ENCODE results near the gene FRMD7.
"Not testable (repeated sequence)": the region's sequence is repeated elsewhere in the genome, so short reads cannot be mapped to it uniquely, and the experiment has no call there.

The FRMD7 gene

GRCh38 chrX:132093239-132093860, 34.5 kb downstream of the FRMD7 start:
- DNase-seq (ENCODE audit: low read depth), result no peak

DNA sequence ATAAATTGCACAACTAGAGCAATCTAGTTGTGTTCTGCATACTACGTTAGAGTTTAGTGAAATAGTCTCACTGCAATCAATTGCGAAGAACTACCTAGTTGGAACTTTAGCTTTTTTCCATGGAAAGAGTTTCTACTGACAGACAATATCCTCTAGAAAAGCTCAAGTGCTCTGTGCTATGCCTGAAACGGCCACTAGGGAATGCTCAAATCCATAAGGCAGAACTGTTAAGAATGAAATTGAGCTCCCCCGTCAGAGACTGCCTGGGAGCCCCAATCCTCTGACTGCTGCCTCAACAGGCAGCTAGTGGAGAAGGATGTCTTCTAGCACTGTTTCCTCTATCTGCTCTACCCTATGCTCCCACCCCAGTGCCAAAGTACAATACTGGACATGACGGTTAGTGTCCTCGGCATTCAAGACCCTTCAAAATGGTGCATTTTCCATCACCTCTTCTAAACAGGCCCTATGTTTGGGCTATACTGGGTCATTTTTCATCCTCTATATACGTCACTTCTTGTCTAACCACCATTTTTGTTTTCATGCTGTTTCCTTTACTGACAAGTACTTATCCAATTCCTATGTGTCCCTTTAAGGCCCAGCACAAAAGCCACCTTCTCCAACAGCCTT, 35.3 kb downstream of the FRMD7 start:
- DNase-seq (ENCODE audit: low read depth), result peak; percentile 28

DNA sequence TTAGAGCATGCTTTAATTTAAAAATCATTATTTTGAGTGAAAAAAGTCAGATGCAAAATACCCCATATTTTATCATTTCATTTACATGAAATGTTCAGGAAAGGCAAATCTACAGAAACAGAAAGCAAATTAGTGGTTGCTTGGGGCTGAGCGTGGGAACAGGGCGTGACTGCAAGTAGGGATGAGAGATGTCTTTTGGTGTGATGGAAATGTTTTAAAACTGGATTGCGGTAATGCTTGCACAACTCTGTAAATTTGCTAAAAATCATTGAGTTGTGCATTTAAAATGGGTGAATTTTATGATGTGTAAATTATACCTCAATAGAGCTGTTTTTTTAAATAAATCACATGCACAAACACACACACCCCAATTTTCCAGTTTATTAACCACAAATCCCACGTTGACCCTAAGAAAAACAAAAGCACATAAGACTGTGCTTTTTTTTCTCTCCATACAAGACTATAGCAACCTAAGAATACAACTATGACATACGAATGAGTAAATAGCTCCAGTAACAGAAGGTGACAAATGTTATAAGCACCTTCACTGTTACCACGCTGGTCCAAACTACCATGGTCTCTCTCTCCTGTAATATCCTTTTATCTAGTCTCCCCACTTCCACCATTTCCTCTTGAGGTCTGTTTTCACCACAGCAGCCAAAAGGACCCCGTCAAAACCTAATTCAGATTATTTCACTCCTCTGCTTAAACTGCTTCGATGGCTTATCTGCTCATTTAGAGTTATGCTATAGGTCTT, 37.2 kb downstream of the FRMD7 start:
- no peak for DNase-seq (ENCODE audit: low read depth)

- no peak for DNase-seq (ENCODE audit: low read depth)
Observed at GRCh38 chrX:132088864-132089263, 39.0 kb downstream of the FRMD7 start.

- no peak for DNase-seq (ENCODE audit: low read depth)
Observed at GRCh38 chrX:132086672-132087071, 41.1 kb downstream of the FRMD7 start.

DNA sequence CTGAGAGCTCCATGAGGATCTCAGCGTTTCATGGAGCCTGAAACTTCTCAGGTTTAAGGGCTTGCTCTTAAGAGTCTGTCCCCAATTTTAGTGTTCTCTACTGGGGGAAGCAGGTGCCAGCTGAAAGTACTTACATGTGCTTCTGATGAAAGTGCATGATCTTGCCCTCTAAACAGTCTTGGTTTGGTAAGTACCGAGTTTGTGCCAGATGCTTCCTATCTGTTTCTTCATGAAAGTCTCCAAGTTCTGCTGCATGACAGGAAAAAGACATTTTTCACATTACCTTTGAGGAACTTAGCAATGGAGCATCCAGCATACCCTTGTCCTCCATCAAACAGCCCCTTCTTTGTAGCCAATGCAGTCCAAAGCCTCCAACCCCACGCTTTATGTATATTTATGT, 42.0 kb downstream of the FRMD7 start:
- DNase-seq (ENCODE audit: low read depth), result no peak

DNA sequence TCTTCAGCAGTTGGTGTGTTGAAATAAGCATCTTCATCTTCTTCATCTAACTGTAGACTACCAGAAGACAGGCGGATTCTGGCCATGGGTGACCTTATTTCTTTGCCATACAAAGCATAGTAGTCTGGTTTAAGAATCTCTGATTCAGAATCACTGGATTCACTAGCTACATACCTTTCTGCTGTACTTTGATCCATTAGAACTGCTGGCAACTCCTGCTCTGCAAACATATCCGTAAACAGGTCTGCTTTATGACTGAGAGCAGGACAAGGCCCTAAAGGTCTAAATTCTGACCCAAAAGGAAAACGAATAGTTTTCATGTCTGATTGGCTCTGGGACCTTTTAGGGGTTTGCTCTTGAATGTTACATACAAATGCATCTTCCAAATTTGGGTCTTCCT, 49.9 kb downstream of the FRMD7 start:
- no peak for DNase-seq (ENCODE audit: low read depth)

GRCh38 chrX:132077414-132077813, 50.4 kb downstream of the FRMD7 start:
- no peak for DNase-seq (ENCODE audit: low read depth)

GRCh38 chrX:132071254-132071653, 56.6 kb downstream of the FRMD7 start:
- no peak for DNase-seq (ENCODE audit: low read depth)

- no peak for DNase-seq (ENCODE audit: low read depth)
Observed at GRCh38 chrX:132068405-132068804, 59.4 kb downstream of the FRMD7 start.

DNA sequence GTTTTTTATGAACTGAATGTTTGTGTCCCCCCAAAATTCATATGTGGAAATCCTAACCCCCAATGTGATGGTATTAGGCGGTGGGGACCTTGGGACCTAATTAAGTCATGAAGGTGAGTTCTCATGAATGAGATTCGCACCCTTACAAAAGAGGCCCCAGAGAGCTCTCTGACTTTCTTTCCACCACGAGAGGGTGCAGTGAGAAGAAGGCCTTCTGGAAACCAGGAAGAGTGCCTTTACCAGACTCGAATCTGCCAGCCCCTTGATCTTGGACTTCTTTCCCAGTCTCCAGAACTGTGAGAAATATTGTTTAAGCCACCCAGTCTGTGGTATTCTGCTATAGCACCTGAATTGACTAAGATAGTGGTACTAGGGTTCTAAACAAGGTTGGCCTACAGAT, 64.0 kb downstream of the FRMD7 start:
- DNase-seq (ENCODE audit: low read depth), result no peak

DNA sequence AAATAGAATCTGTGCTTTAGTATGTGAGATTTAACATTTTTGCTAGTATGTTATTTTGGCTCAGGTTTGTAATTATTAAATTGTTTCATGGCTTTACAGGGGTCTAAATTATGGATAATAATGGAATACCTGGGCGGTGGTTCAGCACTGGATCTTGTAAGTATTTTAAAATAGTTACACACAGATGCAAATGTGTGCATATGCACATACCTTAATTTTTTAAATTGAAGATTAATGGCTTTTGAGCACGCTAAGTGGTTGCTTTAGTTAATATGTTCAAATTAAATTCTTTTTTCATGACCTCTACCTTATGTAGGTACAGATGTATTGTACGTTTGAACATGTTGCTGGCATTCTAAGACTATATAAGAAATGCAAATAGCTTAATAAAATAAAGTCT, 64.5 kb downstream of the FRMD7 start:
- DNase-seq (ENCODE audit: low read depth), result no peak

DNA sequence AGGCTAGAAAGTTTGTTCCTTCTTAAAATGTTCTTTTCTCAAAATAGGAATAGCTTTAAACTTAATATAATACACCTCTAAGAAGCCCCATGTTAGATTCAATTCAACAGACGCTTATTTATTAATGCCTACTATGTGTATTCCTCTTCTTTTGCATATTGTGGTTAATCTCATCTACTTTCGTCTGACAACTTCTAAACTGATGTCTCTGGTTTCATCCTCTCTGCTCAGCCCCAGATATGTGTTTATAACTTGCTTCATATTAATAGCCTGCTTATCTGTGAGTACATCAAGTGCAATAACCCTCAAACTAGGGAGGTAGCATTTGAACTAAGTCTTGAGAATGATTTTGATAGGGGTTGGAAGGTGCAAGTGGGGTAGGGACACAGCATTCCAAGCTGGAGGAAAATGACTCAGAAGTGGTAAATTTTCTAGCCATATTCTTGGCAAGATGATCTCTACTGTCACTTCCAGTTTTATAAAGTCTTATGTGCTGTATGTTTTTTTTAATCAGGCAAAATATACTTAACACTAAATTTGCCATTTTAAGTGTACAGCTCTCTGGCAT, 67.8 kb downstream of the FRMD7 start:
- no peak for DNase-seq (ENCODE audit: low read depth)

GRCh38 chrX:132058975-132059374, 68.8 kb downstream of the FRMD7 start:
- no peak for DNase-seq (ENCODE audit: low read depth)

- DNase-seq (ENCODE audit: low read depth), result no peak
Observed at GRCh38 chrX:132058050-132058449, 69.8 kb downstream of the FRMD7 start.

- DNase-seq (ENCODE audit: low read depth), result not testable (repeated sequence)
Observed at GRCh38 chrX:132051778-132052177, 76.0 kb downstream of the FRMD7 start.

GRCh38 chrX:132046533-132046932, 81.3 kb downstream of the FRMD7 start:
- DNase-seq (ENCODE audit: low read depth), result no peak

- DNase-seq (ENCODE audit: low read depth), result no peak
Observed at GRCh38 chrX:132045456-132045855, 82.4 kb downstream of the FRMD7 start.

- DNase-seq (ENCODE audit: low read depth), result no peak
Observed at GRCh38 chrX:132044953-132045352, 82.9 kb downstream of the FRMD7 start.

GRCh38 chrX:132043977-132044376, 83.8 kb downstream of the FRMD7 start:
- DNase-seq (ENCODE audit: low read depth), result no peak

GRCh38 chrX:132041015-132041414, 86.8 kb downstream of the FRMD7 start:
- DNase-seq (ENCODE audit: low read depth), result no peak

DNA sequence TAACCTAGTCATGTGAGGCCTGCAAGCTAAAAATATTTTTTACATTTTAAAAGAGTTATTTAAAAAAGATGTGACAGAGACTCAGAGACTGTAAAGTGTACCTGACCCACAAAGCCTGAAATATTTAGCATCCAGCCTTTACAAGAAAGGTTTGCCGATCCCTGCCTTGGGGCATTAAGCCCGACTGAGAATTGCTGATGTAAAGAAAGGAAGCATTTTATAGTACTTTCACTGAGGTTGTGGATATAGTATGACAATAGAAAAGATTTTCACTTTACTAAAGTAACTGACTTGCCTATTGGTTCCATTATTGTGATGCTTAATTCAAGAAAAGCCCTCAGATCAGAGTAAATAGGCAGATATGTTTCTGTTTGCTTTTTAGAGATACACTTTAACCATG, 87.8 kb downstream of the FRMD7 start:
- DNase-seq (ENCODE audit: low read depth), result no peak

DNA sequence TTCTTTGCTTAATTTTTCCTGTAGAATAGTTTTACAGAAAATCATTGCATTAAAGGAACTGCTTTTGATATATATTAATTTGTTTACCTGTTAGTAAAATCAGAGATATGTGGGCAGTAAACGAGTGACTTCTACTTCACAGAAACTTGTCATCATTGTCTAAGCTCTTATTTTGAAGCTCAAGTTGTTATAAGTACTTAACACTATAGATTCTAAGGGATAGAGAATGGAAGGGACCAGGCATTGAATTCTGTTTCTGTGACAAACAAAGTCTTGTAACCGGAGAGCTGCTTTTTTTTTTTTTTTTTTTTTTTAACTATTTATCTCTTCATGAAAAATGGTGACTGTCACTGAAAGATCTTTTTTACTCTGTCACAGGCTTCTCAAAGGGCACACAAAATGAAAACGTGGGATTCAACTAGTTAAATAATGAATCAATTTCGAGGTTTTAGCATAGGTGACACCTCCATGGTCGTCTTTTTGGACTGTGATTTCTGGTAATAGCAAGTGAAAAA, 90.3 kb downstream of the FRMD7 start:
- DNase-seq (ENCODE audit: low read depth), result no peak

All from T follicular helper cell (primary cell).